IMR-90 (cell line): ENCODE measurements around the gene PRR5L. TPM values are rescaled to one million over a fixed set of nuclear protein-coding genes. Genes with fewer than 3 reads are reported as not detected.

Experiments
- ATAC-seq: fragments of 200-7000 bp; cut with Tn5 transposase; 2 replicates; pipeline ENCODE4 v1.9.1; 2020; ENCODE audit warnings: low read depth, mild to moderate bottlenecking, moderate library complexity
- BruUV-seq: library from RNA; stranded (reverse); fragments of 400-500 nt; replicated peaks from 2 replicates; lab custom pipeline; 2021; lab: Mats Ljungman, UMichigan
- CTCF ChIA-PET: fragments of 300-600 bp; formaldehyde crosslinking; extraction: SDS; loops from one replicate; lab custom pipeline; 2021; ENCODE audit warnings: antibody characterized with exemption; lab: Yijun Ruan, JAX
- POLR2A ChIA-PET: fragments of 300-600 bp; sonication (Branson Sonifier 250); formaldehyde crosslinking; loops from one replicate; lab custom pipeline; 2022; ENCODE audit warnings: antibody characterized with exemption; ENCODE audit not compliant: unreplicated experiment; lab: Charles Lee
- DNase-seq: peaks from one replicate; pipeline ENCODE4 v3.0.0; 2013
- H2AFZ ChIP-seq: replicated peaks from 2 replicates; pipeline ENCODE3; 2013; ENCODE audit warnings: low read length, mild to moderate bottlenecking; ENCODE audit not compliant: poor library complexity
- H2AK5ac ChIP-seq: 2 replicates; pipeline ENCODE4 v1.6.1; 2013; ENCODE audit warnings: low read depth, low read length, inconsistent platforms
- H2AK9ac ChIP-seq: replicated peaks from 2 replicates; pipeline ENCODE3; 2013; ENCODE audit warnings: mild to moderate bottlenecking, low read depth, low read length, moderate library complexity; ENCODE audit not compliant: poor library complexity
- H2BK120ac ChIP-seq: 2 replicates; pipeline ENCODE4 v1.6.1; 2013; ENCODE audit warnings: low read depth, low read length, inconsistent platforms
- H2BK15ac ChIP-seq: 3 replicates; pipeline ENCODE4 v1.6.1; 2013; ENCODE audit warnings: low read depth, low read length, inconsistent platforms
- H2BK20ac ChIP-seq: 2 replicates; pipeline ENCODE4 v1.6.1; 2013; ENCODE audit warnings: low read depth, mild to moderate bottlenecking, inconsistent platforms, low read length, moderate library complexity
- H2BK5ac ChIP-seq: 2 replicates; pipeline ENCODE4 v1.6.1; 2013; ENCODE audit warnings: mild to moderate bottlenecking, low read depth, low read length, inconsistent platforms; ENCODE audit not compliant: poor library complexity, severe bottlenecking
- H3K14ac ChIP-seq: replicated peaks from 2 replicates; pipeline ENCODE4 v1.6.1; 2013; ENCODE audit warnings: low read depth, low read length, inconsistent platforms
- H3K18ac ChIP-seq: 2 replicates; pipeline ENCODE4 v1.6.1; 2013; ENCODE audit warnings: low read depth, low read length, control low read depth
- H3K23ac ChIP-seq: 2 replicates; pipeline ENCODE4 v1.6.1; 2013; ENCODE audit warnings: low read depth, low read length, inconsistent platforms
- H3K27ac ChIP-seq: 2 replicates; pipeline ENCODE4 v1.5.1; 2013; ENCODE audit warnings: mild to moderate bottlenecking, control low read depth, low read length; ENCODE audit not compliant: insufficient read depth
- H3K27me3 ChIP-seq: 2 replicates; pipeline ENCODE4 v1.6.1; 2013; ENCODE audit warnings: low read length; ENCODE audit not compliant: control insufficient read depth, insufficient read depth
- H3K36me3 ChIP-seq: 2 replicates; pipeline ENCODE4 v1.6.1; 2013; ENCODE audit warnings: low read length, mixed read lengths; ENCODE audit not compliant: control insufficient read depth, insufficient read depth
- H3K4ac ChIP-seq: 2 replicates; pipeline ENCODE4 v1.6.1; 2013; ENCODE audit warnings: low read depth, low read length, inconsistent platforms
- H3K4me1 ChIP-seq: 2 replicates; pipeline ENCODE4 v1.6.1; 2013; ENCODE audit warnings: low read length, mixed read lengths; ENCODE audit not compliant: control insufficient read depth, insufficient read depth
- H3K4me2 ChIP-seq: 2 replicates; pipeline ENCODE4 v1.6.1; 2013; ENCODE audit warnings: low read depth, mild to moderate bottlenecking, control low read depth, low read length, moderate library complexity
- H3K4me3 ChIP-seq: 2 replicates; pipeline ENCODE4 v1.5.1; 2013; ENCODE audit warnings: low read depth, mild to moderate bottlenecking, control low read depth, low read length, moderate library complexity; ENCODE audit not compliant: insufficient read depth
- H3K56ac ChIP-seq: 2 replicates; pipeline ENCODE4 v1.6.1; 2013; ENCODE audit warnings: low read length, inconsistent platforms; ENCODE audit not compliant: insufficient read depth; ENCODE audit errors: extremely low read depth
- H3K79me1 ChIP-seq, 2 experiments: 2 replicates each; pipeline ENCODE4 v1.6.1; 2013; ENCODE audit warnings: low read length in 2 of 2, inconsistent platforms in 1 of 2, low read depth in 1 of 2
- H3K9ac ChIP-seq: 2 replicates; pipeline ENCODE4 v1.6.1; 2013; ENCODE audit warnings: low read depth, low read length, control low read depth
- H3K9me1 ChIP-seq: 2 replicates; pipeline ENCODE4 v1.6.1; 2013; ENCODE audit warnings: low read length, inconsistent platforms; ENCODE audit not compliant: insufficient read depth
- H3K9me3 ChIP-seq: 2 replicates; pipeline ENCODE4 v1.6.1; 2013; ENCODE audit warnings: low read length; ENCODE audit not compliant: control insufficient read depth, insufficient read depth
- H4K20me1 ChIP-seq: 2 replicates; pipeline ENCODE4 v1.6.1; 2013; ENCODE audit warnings: low read length, inconsistent platforms; ENCODE audit not compliant: insufficient read depth
- H4K5ac ChIP-seq: 2 replicates; pipeline ENCODE4 v1.6.1; 2013; ENCODE audit warnings: mild to moderate bottlenecking, low read depth, low read length, control low read depth
- H4K8ac ChIP-seq, 2 experiments: 2 replicates each; pipeline ENCODE4 v1.6.1; 2013; ENCODE audit warnings: low read depth in 2 of 2, low read length in 2 of 2, control low read depth in 1 of 2, inconsistent platforms in 1 of 2
- H4K91ac ChIP-seq: 2 replicates; pipeline ENCODE4 v1.6.1; 2013; ENCODE audit warnings: low read depth, low read length, inconsistent platforms; ENCODE audit not compliant: insufficient read depth
- CEBPB ChIP-seq: IDR thresholded peaks from 2 replicates; pipeline ENCODE4 v1.6.1; 2012; ENCODE audit warnings: low read depth, low read length, improper control_type of control experiment
- MXI1 ChIP-seq: IDR thresholded peaks from 2 replicates; pipeline ENCODE4 v1.6.1; 2012; ENCODE audit warnings: low read depth, mild to moderate bottlenecking, low read length, moderate library complexity, borderline replicate concordance
- WGBS, 2 experiments: methylation state at CpG; one replicate each; pipeline versions ENCODE4 v1.1.5 to v1.1.7; 2013; ENCODE audit warnings: missing lambda C conversion rate in 2 of 2; ENCODE audit not compliant: insufficient read length in 1 of 2; ENCODE audit errors: extremely low coverage in 2 of 2; 5-methylcytosine and 5-hydroxymethylcytosine counted together
- dilution Hi-C: fragments of 300-500 bp; cut with HindIII; formaldehyde crosslinking; loops from one replicate; pipeline ENCODE4 v1.14.3; 2018; ENCODE audit warnings: low sequenced_read_pairs; ENCODE audit not compliant: unreplicated experiment
- in situ Hi-C: fragments of 300-500 bp; cut with MboI; formaldehyde crosslinking; loops from 3 replicates; pipeline ENCODE4 v1.14.3; 2019; ENCODE audit warnings: low sequenced_read_pairs, inconsistent platforms, mixed read lengths
- intact Hi-C: fragments of 100-400 bp; cut with micrococcal nuclease; formaldehyde crosslinking; loops from 2 replicates; pipeline ENCODE4 v1.10.0; 2022
- polyA plus RNA-seq, 3 experiments: library from polyadenylated mRNA; depleted of rRNA; stranded (reverse); fragments of >200 nt; gene quantifications; 2 replicates each; pipeline ENCODE4 v1.2.3, GENCODE V29; 2012; ENCODE audit warnings: low replicate concordance in 1 of 3
- total RNA-seq: library from RNA; depleted of rRNA; stranded (reverse); fragments of >200 nt; gene quantifications from 2 replicates; pipeline ENCODE4 v1.2.3, GENCODE V29; 2012

The PRR5L gene
- total and polyA plus RNA-seq, 2 of the 4 experiments (the other 2 are of a cell fraction) = 2.9 to 3.6 TPM

DNA sequence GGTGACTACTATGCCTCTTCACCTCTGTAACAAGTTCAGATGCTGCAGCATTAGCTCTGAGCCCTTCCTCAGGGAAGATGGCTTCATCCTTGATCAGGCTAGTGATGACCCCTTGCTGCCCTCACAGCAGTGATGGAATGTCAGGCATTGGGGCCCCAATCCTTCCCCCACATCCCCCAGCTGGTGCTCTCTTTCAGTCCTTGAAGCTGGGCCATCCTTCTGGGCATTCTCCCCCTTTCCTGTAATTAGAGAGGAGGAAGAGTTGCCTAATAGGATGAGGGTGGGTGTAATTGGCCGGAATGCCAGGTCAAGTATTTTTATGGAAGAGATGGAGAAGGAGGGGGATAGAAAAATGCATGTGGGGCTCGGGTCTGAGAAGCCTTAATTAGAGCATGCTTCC is 151.4 kb downstream of the PRR5L start:
- Histone ChIP-seq H3K4ac (peak overlapping the region; percentile 15; the same call in 1 of the 2 replicates), H3K18ac (no peak overlapping the region; the same call in 1 of the 2 replicates), H3K23ac (no peak overlapping the region), H4K5ac (no peak overlapping the region), H2AK9ac (no peak overlapping the region), H3K4me2 (peak overlapping the region; percentile 2; the same call in 1 of the 2 replicates), H2BK120ac (no peak overlapping the region), H3K56ac (no peak overlapping the region), H3K79me1 (no peaks in the 10 kb centered on the region), H2BK20ac (no peak overlapping the region), H3K14ac (0 out of 2 replicates have a peak overlapping the region, but pooled peaks have one; percentile 10), H4K91ac (no peak overlapping the region), H4K8ac (no peak overlapping the region; a peak in 1 of 4 replicates), H2BK15ac (no peak overlapping the region), H4K20me1 (no peaks in the 10 kb centered on the region), H3K4me3 (no peak overlapping the region), H3K36me3 (no peaks in the 10 kb centered on the region; the same call in 1 of the 2 replicates), H2AFZ (no peak overlapping the region), H3K27me3 (no peaks in the 10 kb centered on the region), H3K4me1 (peaks cover 15% of the 10 kb centered on the region), H3K9me1 (peaks cover 14% of the 10 kb centered on the region), H3K9ac (no peak overlapping the region), H2BK5ac (no peak overlapping the region), H2AK5ac (peak overlapping the region; percentile 43; the same call in 1 of the 2 replicates), H3K27ac (peak overlapping the region; percentile 4; the same call in 1 of the 2 replicates), H3K9me3 (no peaks in the 10 kb centered on the region)
- BruUV-seq = no TSS peak
- DNase-seq (no peak), ATAC-seq (peak; percentile 55)
- dilution Hi-C loops = no loop called here
- intact Hi-C loops = no loop called here
- POLR2A ChIA-PET = no interaction called here
- in situ Hi-C loops = no loop called here
- WGBS, 2 experiments = no CpG with 5 or more reads among the region's 2 CpGs
- CTCF ChIA-PET = interaction anchor here (1.1 kb wide), 1 partner anchor 27 kb away, joined by 3 read pairs; no protein-coding TSS in a partner anchor
- TF ChIP-seq CEBPB (peak; percentile 40; the same call in 1 of the 2 replicates), MXI1 (no peak)
